Hematopoietic multipotent progenitor cell treated with erythropoietin and hydrocortisone succinate and interleukin-3 and kit ligand, for 6 days (in vitro differentiated cells): ENCODE measurements around the gene EML2.
A peak's percentile ranks its signal among the peaks of the same experiment; 100 is the strongest.
"Not testable (repeated sequence)": the region's sequence is repeated elsewhere in the genome, so short reads cannot be mapped to it uniquely, and the experiment has no call there.

Source experiments
- DNase-seq: peaks from one replicate; pipeline ENCODE4 v3.0.0-alpha.2; 2015

The EML2 gene

GRCh38 chr19:45638930-45639729 lies at the start of gene EML2:
EML2 (minus strand) TSS chr19:45639397; CDS start chr19:45639376, 21 bp downstream.
- DNase-seq = peak; percentile 70

GRCh38 chr19:45687599-45687998 lies 48.4 kb upstream of the EML2 start:
- DNase-seq = no peak

GRCh38 chr19:45685045-45685444 lies 45.8 kb upstream of the EML2 start:
- DNase-seq = not testable (repeated sequence)

- DNase-seq = no peak
These were observed 43.7 kb upstream of the EML2 start for GRCh38 chr19:45682908-45683307.

- DNase-seq = no peak
These were observed 42.9 kb upstream of the EML2 start for GRCh38 chr19:45682117-45682516.

- peak; percentile 84 for DNase-seq
These were observed 42.3 kb upstream of the EML2 start for GRCh38 chr19:45681391-45682015.

- peak; percentile 94 for DNase-seq
These were observed 38.4 kb upstream of the EML2 start for GRCh38 chr19:45677351-45678230.

GRCh38 chr19:45676851-45677263 lies 37.7 kb upstream of the EML2 start:
- DNase-seq = peak; percentile 26

GRCh38 chr19:45674946-45675345 lies 35.7 kb upstream of the EML2 start:
- DNase-seq = no peak

- DNase-seq = peak; percentile 97
These were observed 31.7 kb upstream of the EML2 start for GRCh38 chr19:45670670-45671453.

- no peak for DNase-seq
These were observed 29.2 kb upstream of the EML2 start for GRCh38 chr19:45668342-45668871.

- DNase-seq = peak; percentile 76
These were observed 28.6 kb upstream of the EML2 start, which contains the start of gene GIPR for GRCh38 chr19:45667620-45668341. GIPR (plus strand) TSS chr19:45668221; CDS start chr19:45669521, 1,300 bp downstream.

- DNase-seq = no peak
These were observed 25.4 kb upstream of the EML2 start for GRCh38 chr19:45664575-45664974.

GRCh38 chr19:45663800-45664199 lies 24.6 kb upstream of the EML2 start:
- no peak for DNase-seq

GRCh38 chr19:45660636-45661035 lies 21.4 kb upstream of the EML2 start:
- no peak for DNase-seq

- DNase-seq = no peak
These were observed 20.0 kb upstream of the EML2 start for GRCh38 chr19:45659096-45659729.

GRCh38 chr19:45657520-45658167 lies 18.4 kb upstream of the EML2 start:
- no peak for DNase-seq

- no peak for DNase-seq
These were observed 15.9 kb upstream of the EML2 start for GRCh38 chr19:45655073-45655472.

- DNase-seq = no peak
These were observed 14.4 kb upstream of the EML2 start for GRCh38 chr19:45653634-45654033.

GRCh38 chr19:45650722-45651121 lies 11.5 kb upstream of the EML2 start:
- DNase-seq = no peak
